G401 (cell line): ENCODE measurements around the gene FAM200A. TPM values are rescaled to one million over a fixed set of nuclear protein-coding genes. Genes with fewer than 3 reads are reported as not detected.
"Not testable (repeated sequence)": the region's sequence is repeated elsewhere in the genome, so short reads cannot be mapped to it uniquely, and the experiment has no call there.

Source experiments
- DNase-seq: peaks from one replicate; pipeline ENCODE4 v3.0.0-alpha.2; 2015; ENCODE audit warnings: low spot score
- in situ Hi-C: cut with HindIII; loops from 2 replicates; pipeline ENCODE4 v1.10.0; 2016; ENCODE audit warnings: low sequenced_read_pairs, mixed read lengths
- total RNA-seq: library from RNA; depleted of rRNA; stranded (reverse); fragments of >200 nt; shearing (Covaris generic); gene quantifications from 2 replicates; pipeline ENCODE4 v1.2.3, GENCODE V29; 2014

Gene FAM200A
- total RNA-seq, 1 experiment from 2014 or later: 2.6 TPM

- in situ Hi-C loops: no loop called here
Observed at GRCh38 chr7:99560834-99561736, 9.2 kb upstream of the FAM200A start.

GRCh38 chr7:99559175-99559915, 7.4 kb upstream of the FAM200A start:
- no peak for DNase-seq
- in situ Hi-C loops: no loop called here

More at GRCh38 chr7:99560834-99561736, 9.2 kb upstream of the FAM200A start:
- DNase-seq: no peak

- in situ Hi-C loops: no loop called here
- DNase-seq: peak; percentile 85
Observed at GRCh38 chr7:99558306-99559174, 6.6 kb upstream of the FAM200A start, which contains the start of gene ZNF655. Gene ZNF655 (plus strand): TSS chr7:99558642. CDS start chr7:99560560, 1,918 bp downstream.

- in situ Hi-C loops: no loop called here
- no peak for DNase-seq
Observed at GRCh38 chr7:99557940-99558305, 6.0 kb upstream of the FAM200A start.

GRCh38 chr7:99557196-99557607, 5.3 kb upstream of the FAM200A start:
- DNase-seq: no peak
- in situ Hi-C loops: no loop called here

GRCh38 chr7:99554939-99555338, 3.0 kb upstream of the FAM200A start:
- in situ Hi-C loops: no loop called here

GRCh38 chr7:99553039-99553438, 1.1 kb upstream of the FAM200A start:
- in situ Hi-C loops: no loop called here
- no peak for DNase-seq

More at GRCh38 chr7:99554939-99555338, 3.0 kb upstream of the FAM200A start:
- DNase-seq: no peak

GRCh38 chr7:99551334-99551733, 580 bp downstream of the FAM200A start:
- in situ Hi-C loops: no loop called here
- DNase-seq: no peak

- DNase-seq, in situ Hi-C loops: not testable (repeated sequence)
Observed at GRCh38 chr7:99549545-99549944, 2.4 kb downstream of the FAM200A start.

GRCh38 chr7:99545308-99545707, 6.6 kb downstream of the FAM200A start:
- DNase-seq, in situ Hi-C loops: not testable (repeated sequence)

GRCh38 chr7:99543916-99544315, 8.0 kb downstream of the FAM200A start:
- DNase-seq: no peak
- in situ Hi-C loops: no loop called here

GRCh38 chr7:99543081-99543671, 8.7 kb downstream of the FAM200A start:
- in situ Hi-C loops: no loop called here
- DNase-seq: no peak

- no peak for DNase-seq
- in situ Hi-C loops: no loop called here
Observed at GRCh38 chr7:99541212-99541611, 10.7 kb downstream of the FAM200A start.

- DNase-seq: no peak
- in situ Hi-C loops: no loop called here
Observed at GRCh38 chr7:99540542-99540941, 11.4 kb downstream of the FAM200A start.

- DNase-seq: no peak
- in situ Hi-C loops: no loop called here
Observed at GRCh38 chr7:99539213-99539811, 12.6 kb downstream of the FAM200A start.

GRCh38 chr7:99535667-99536066, 16.2 kb downstream of the FAM200A start:
- in situ Hi-C loops: no loop called here

GRCh38 chr7:99531354-99531765, 20.6 kb downstream of the FAM200A start:
- DNase-seq: no peak
- in situ Hi-C loops: no loop called here

More at GRCh38 chr7:99535667-99536066, 16.2 kb downstream of the FAM200A start:
- DNase-seq: no peak

GRCh38 chr7:99525713-99526440, 26.0 kb downstream of the FAM200A start:
- in situ Hi-C loops: no loop called here
- DNase-seq: no peak
